HUES48 (cell line): Measurements from ENCODE around the gene C1QTNF12.

ENCODE experiments used
- H3K27ac ChIP-seq: one replicate; pipeline ENCODE4 v1.7.0; 2013; ENCODE audit warnings: low read depth, low read length, inconsistent platforms
- H3K27me3 ChIP-seq: 2 replicates; pipeline ENCODE4 v1.6.1; 2013; ENCODE audit warnings: mild to moderate bottlenecking, low read length; ENCODE audit not compliant: control insufficient read depth, insufficient read depth
- H3K36me3 ChIP-seq: 2 replicates; pipeline ENCODE4 v1.6.1; 2013; ENCODE audit warnings: low read length; ENCODE audit not compliant: control insufficient read depth, insufficient read depth
- H3K4me1 ChIP-seq: 2 replicates; pipeline ENCODE4 v1.6.1; 2013; ENCODE audit warnings: mild to moderate bottlenecking, low read length; ENCODE audit not compliant: control insufficient read depth, insufficient read depth
- H3K4me3 ChIP-seq: 2 replicates; pipeline ENCODE4 v1.5.1; 2013; ENCODE audit warnings: mild to moderate bottlenecking, low read depth, low read length
- H3K9ac ChIP-seq: 2 replicates; pipeline ENCODE4 v1.6.1; 2013; ENCODE audit warnings: mild to moderate bottlenecking, low read depth, low read length, moderate library complexity
- H3K9me3 ChIP-seq: 2 replicates; pipeline ENCODE4 v1.6.1; 2013; ENCODE audit warnings: low read length; ENCODE audit not compliant: control insufficient read depth, insufficient read depth

C1QTNF12 gene

DNA sequence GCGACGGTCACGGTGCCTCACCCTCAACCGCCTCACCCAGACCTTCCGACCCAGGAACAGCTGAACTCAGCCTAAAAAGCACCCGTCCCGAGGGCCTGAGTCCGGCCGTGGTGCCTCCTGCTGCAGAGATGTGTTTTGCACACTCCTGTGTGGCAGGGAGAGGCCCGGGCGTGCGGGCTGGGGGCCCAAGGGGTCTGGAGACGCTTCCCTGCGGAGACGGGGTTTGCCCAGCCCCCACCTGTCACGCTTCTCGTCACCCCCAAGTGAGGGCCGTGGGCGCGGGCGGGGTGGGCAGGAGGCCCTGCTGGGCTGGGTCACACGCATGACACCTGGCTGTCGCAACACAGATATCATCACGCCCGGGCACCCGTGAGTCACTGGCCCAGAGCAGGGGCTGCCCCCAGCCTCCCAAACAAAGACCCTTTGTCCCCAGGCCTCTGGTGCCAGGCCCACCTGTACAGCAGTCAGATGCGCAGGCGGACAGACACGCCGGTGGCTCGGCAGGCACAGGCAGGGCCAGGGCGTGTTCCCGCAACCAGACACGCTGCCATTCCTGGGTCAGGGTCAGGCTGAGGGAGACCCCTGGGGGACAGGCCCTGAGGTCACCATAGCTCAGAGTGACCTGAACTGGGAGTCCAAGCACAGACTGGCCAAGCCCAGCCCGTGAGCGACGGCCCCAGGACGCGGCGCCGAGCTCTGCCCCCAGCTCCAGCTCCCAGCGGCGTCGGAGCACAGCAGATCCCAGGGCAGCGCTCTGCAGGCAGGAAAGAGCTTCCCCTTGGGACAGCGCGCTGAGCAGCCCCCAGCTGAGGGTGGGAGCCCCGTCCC lies 8.4 kb downstream of the C1QTNF12 start:
- Histone ChIP-seq H3K9ac (no peak overlapping the region), H3K9me3 (no peaks in the 10 kb centered on the region), H3K4me3 (no peak overlapping the region), H3K4me1 (no peaks in the 10 kb centered on the region), H3K27ac (no peak overlapping the region), H3K27me3 (no peaks in the 10 kb centered on the region), H3K36me3 (peaks cover 12% of the 10 kb centered on the region)

DNA sequence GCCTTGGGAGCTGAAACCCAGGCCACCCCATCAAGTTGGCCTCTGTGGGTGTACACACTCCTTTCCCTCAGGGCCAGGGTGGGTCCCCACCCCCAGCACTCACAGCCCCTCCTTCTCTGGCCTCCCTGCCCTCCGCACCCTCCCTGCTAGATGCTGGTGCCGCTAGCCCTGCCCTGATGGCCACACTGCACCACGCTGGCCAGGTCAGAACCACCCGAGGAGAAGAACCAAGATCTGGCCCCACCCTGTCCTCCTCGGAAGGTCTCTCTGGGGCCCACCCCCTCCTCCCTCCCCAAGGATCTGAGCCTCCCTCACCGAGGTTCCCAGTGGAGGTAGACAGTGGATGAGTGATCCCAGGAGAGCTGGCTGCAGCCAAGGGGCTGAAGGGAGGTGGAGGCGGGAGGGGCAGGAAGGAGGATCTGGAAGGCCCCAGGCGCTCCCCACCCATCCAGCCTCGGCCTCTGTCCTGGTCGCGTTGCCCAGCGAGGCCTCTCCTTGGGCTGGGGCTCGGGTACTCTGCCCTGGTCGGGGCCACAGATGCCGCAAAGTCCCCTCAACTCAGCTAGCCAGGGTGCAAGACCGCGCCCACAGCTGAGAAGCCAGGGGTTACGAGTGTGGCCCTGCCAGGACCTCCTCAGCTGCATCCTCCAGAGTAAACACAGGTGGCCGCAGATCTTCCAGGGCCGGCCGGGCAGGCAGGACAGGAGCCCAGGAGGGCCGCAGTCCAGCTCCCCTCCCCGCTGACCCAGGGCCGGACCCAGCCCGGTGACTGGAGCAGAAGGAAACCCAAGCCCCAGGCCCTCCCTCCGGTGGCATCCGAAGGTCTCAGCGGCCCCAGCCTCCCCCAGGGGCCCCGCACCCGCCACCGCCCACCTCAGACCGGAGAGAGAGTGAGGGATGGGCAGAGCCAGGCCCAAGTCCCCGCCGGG lies 9.3 kb downstream of the C1QTNF12 start:
- Histone ChIP-seq H3K4me1 (no peaks in the 10 kb centered on the region), H3K4me3 (no peak overlapping the region), H3K9me3 (no peaks in the 10 kb centered on the region), H3K27me3 (no peaks in the 10 kb centered on the region), H3K9ac (no peak overlapping the region), H3K36me3 (peaks cover 12% of the 10 kb centered on the region), H3K27ac (no peak overlapping the region)

DNA sequence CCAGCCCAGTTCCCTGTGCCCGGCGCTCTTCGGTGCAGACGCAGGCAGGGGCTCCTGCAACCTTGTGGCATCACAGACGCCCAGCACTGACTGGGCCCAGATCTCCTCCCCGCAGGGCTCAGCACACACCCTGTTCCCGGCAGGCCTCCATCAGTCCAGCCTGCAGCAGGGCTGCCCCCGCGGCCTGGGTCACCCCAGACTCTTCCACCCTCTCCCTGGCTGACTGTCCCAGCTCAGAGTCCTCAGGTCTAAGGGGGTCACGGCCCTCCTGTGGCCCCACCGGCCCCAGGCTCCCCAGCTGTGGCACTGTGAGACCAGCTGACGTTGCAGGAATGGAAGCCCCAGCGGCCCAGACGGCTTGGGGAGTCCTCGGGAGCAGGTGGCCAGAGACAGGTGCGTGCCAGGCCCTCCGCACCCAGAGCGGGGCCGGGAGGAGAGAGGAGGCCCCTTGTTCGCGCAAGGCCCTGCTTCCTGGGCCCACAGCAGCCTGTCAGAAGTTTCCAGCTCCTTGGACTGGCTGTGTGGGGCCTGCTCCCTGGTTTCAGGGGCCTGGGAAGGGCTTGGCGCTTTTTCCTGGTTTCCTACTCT lies 10.3 kb downstream of the C1QTNF12 start:
- H3K4me3 ChIP-seq: no peak overlapping the region
- peaks cover 12% of the 10 kb centered on the region for H3K36me3 ChIP-seq
- no peaks in the 10 kb centered on the region for H3K27me3 ChIP-seq
- H3K4me1 ChIP-seq: no peaks in the 10 kb centered on the region
- H3K9me3 ChIP-seq: no peaks in the 10 kb centered on the region
- no peak overlapping the region for H3K27ac ChIP-seq
- no peak overlapping the region for H3K9ac ChIP-seq

DNA sequence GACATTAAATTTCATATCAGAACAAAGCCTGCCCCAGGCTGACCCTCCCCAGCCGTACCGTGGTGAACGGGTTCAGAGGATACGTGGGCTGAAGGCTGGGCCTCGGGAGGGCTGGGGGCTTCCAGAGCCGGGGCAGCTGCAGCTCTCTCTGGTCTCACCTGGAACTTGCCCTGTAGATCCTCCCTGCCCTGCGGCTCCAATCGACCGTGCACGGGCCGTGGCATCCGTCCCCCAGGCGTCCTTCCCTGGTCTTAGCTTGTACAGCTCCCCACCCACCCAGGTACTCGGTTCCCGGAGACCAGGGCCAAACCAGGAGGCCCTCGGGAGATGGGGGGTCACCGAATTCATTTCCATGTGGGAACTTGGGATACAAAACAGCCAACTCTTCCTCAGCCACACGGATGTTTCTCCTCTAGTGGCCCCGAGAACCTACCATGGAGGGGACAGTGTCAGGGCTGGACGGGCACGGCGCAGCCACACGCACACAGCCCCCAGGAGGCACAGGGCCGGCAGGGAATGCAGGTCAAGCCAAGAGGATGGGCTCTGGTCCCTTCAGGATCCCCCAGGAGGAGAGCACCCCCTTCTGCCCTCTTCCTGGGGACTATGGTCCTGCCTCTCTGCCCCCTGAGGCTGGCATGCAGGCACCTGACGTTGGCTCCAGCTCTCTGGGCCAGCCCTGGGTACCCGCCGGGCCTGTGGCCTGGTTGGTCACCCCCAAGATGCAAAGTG lies 11.3 kb downstream of the C1QTNF12 start:
- Histone ChIP-seq H3K27me3 (no peaks in the 10 kb centered on the region), H3K4me1 (no peaks in the 10 kb centered on the region), H3K4me3 (no peak overlapping the region), H3K27ac (no peak overlapping the region), H3K9ac (no peak overlapping the region), H3K9me3 (no peaks in the 10 kb centered on the region), H3K36me3 (peaks cover 12% of the 10 kb centered on the region)

DNA sequence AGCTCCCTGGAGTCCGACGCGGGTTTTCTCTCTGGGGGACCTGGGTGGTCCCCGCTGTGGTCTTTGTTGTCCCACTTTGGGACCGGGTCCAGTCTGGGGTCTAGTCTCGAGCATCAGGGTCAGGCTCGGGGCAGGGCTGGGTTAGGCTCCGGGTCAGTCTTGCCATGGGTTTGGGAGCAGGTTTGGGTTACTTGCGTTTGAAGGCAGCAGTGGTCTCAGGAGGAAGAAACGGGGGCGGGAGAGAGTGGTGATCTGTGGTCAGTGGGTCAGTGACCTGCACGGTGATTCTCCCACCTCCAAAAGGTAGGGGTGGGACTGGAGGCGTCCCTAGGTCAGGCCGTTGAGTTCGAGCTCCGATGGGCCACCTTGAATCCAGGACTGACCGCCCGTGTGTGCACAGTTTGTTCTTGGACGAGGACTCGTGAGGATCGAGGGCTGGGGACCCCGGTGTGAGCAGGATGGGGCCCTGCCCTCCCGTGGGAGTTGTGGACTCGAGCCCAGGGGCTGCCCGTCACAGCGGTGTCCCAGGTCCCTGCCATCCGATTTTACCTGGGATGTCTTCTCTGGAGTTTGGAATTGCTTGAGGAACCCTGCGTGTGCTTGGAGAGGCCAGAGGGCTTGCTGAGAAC lies 12.2 kb downstream of the C1QTNF12 start:
- no peaks in the 10 kb centered on the region for H3K4me1 ChIP-seq
- H3K36me3 ChIP-seq: peaks cover 12% of the 10 kb centered on the region
- H3K9me3 ChIP-seq: no peaks in the 10 kb centered on the region
- H3K27ac ChIP-seq: no peak overlapping the region
- H3K9ac ChIP-seq: no peak overlapping the region
- no peak overlapping the region for H3K4me3 ChIP-seq
- no peaks in the 10 kb centered on the region for H3K27me3 ChIP-seq

DNA sequence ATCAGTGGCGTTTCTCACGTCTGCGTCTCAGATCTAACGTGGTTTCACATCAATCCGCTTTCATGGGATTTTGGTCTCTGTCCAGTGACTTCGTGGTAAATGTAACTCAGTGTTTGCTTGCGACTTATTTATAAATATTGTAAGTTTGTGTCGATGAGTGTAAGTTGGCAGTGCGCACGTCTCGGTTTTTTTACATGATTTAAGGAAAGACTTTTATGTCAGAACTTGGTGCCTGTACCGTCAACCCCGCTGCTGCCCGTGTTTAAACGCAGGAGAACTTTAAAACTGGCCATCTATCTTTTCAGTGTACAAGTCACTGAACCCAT lies 13.0 kb downstream of the C1QTNF12 start:
- Histone ChIP-seq H3K36me3 (peaks cover 18% of the 10 kb centered on the region), H3K4me1 (no peaks in the 10 kb centered on the region), H3K9ac (no peak overlapping the region), H3K27ac (no peak overlapping the region), H3K4me3 (no peak overlapping the region), H3K27me3 (no peaks in the 10 kb centered on the region), H3K9me3 (no peaks in the 10 kb centered on the region)

DNA sequence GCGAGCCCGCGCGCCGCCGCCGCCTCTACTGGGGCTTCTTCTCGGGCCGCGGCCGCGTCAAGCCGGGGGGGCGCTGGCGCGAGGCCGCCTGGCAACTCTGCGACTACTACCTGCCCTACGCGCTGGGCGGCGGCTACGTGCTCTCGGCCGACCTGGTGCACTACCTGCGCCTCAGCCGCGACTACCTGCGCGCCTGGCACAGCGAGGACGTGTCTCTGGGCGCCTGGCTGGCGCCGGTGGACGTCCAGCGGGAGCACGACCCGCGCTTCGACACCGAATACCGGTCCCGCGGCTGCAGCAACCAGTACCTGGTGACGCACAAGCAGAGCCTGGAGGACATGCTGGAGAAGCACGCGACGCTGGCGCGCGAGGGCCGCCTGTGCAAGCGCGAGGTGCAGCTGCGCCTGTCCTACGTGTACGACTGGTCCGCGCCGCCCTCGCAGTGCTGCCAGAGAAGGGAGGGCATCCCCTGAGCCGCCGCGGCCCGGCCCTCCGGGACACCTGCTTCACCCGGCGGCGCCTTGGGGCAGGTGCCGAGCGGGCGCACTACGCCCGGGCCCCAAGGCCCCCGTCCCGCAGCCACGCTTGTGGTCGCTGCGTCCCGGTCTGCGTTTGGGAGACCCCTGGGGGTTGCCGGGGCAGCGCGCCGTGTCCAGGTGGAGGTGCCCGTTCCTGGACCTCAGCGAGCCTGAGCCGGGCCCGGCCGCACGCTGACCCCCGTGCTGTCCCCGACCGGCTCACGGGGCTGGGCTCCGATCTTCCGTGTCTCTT lies 13.5 kb downstream of the C1QTNF12 start:
- Histone ChIP-seq H3K4me1 (no peaks in the 10 kb centered on the region), H3K36me3 (peaks cover 24% of the 10 kb centered on the region), H3K9me3 (no peaks in the 10 kb centered on the region), H3K9ac (no peak overlapping the region), H3K4me3 (peak overlapping the region; percentile 47; the same call in 1 of the 2 replicates), H3K27ac (no peak overlapping the region), H3K27me3 (no peaks in the 10 kb centered on the region)

DNA sequence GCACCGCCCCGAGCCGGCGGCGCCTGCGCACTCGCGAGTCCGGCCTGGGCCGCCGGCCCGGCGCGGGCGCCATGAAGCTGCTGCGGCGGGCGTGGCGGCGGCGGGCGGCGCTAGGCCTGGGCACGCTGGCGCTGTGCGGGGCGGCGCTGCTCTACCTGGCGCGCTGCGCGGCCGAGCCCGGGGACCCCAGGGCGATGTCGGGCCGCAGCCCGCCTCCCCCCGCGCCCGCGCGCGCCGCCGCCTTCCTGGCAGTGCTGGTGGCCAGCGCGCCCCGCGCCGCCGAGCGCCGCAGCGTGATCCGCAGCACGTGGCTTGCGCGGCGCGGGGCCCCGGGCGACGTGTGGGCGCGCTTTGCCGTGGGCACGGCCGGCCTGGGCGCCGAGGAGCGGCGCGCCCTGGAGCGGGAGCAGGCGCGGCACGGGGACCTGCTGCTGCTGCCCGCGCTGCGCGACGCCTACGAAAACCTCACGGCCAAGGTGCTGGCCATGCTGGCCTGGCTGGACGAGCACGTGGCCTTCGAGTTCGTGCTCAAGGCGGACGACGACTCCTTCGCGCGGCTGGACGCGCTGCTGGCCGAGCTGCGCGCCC lies 14.2 kb downstream of the C1QTNF12 start, which contains the start of gene B3GALT6:
TSS of gene B3GALT6 (plus strand) at position 30 of the 588 bp plus-strand sequence. CDS start at position 72, 42 bp downstream.
- Histone ChIP-seq H3K36me3 (peaks cover 30% of the 10 kb centered on the region), H3K4me1 (no peaks in the 10 kb centered on the region), H3K4me3 (peak within 1 kb of the TSS; percentile 89), H3K27me3 (no peaks in the 10 kb centered on the region), H3K9me3 (no peaks in the 10 kb centered on the region), H3K9ac (peak within 1 kb of the TSS; percentile 69), H3K27ac (peak within 1 kb of the TSS; percentile 76)

DNA sequence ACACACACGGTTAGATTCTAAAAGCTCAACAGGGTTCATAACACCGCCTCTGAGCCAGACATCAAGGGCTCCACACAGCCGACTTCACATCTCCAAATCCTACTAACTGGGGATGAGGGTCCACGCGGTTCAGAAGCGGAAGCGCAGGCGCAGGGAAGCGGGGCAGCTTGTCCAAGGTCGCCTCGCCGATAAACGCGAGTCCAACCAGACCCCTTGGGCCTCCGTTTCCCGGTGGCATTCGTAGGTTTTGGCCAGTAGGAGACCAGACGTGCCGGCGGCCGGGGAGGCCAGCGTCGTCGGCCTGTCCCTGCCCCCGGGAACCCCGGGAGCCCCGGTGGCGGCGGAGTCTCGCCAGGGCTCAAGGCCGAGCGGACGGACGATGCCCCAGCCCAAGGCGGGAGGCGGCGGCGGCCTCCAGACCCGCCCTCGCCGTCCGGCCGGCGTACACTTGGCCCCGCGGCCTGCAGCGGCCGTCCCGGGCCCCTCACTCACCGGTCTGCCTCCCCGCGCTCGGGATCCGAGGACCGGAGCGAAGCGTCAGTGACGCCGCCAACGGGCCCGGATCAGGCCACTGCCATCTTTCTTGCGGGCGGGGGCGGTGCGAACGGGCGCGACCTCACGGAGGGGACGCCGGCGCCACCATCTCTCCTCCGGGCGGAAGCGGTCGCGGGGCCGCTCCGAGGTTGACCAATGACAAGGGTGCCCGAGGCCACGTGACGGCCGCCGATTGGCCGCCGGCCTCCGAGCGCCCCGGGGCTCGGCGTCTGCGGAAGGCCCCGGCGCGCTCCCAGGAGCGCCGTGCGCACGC lies 14.9 kb downstream of the C1QTNF12 start, which contains the start of gene SDF4:
TSS of gene SDF4 (minus strand) at position 602 of the 808 bp plus-strand sequence. CDS start 3,229 bp downstream, outside the sequence.
- Histone ChIP-seq H3K9ac (peak within 1 kb of the TSS; percentile 69), H3K4me3 (peak within 1 kb of the TSS; percentile 89), H3K9me3 (no peaks in the 10 kb centered on the region), H3K27ac (peak within 1 kb of the TSS; percentile 76), H3K27me3 (no peaks in the 10 kb centered on the region), H3K4me1 (no peaks in the 10 kb centered on the region), H3K36me3 (peaks cover 34% of the 10 kb centered on the region)
